Prostate gland (tissue), 2 donors: ENCODE data around the gene RPL22L1. TPM values are rescaled to one million over a fixed set of nuclear protein-coding genes. Genes with fewer than 3 reads are reported as not detected.

Experiments
- DNase-seq: peaks from one replicate; pipeline ENCODE4 v3.0.0-alpha.2; 2019; ENCODE audit warnings: low spot score
- H3K27ac ChIP-seq, 2 donors: fragments of 200-600 bp; sonication (generic); 2 replicates each; pipeline ENCODE4 v1.5.1; 2017 to 2019
- H3K27me3 ChIP-seq: fragments of 200-600 bp; sonication (generic); replicated peaks from 2 replicates; pipeline ENCODE4 v1.5.1; 2019; ENCODE audit not compliant: insufficient read depth
- H3K36me3 ChIP-seq, 2 donors: fragments of 200-600 bp; sonication (generic); 1 replicate in 1 of 2; 2 replicates in 1 of 2; pipeline versions ENCODE4 v1.5.1 to v1.8.1; 2017 to 2019
- H3K4me1 ChIP-seq: fragments of 200-600 bp; sonication (generic); replicated peaks from 2 replicates; pipeline ENCODE4 v1.5.1; 2019
- H3K4me3 ChIP-seq, 2 donors: fragments of 200-600 bp; sonication (generic); 2 replicates each; pipeline ENCODE4 v1.5.1; 2017 to 2019
- H3K9me3 ChIP-seq: fragments of 200-600 bp; sonication (generic); 2 replicates; pipeline ENCODE4 v1.5.1; 2017
- CTCF ChIP-seq, 4 experiments: fragments of 200-600 bp in 2 of 4; fragments of 450-650 bp in 2 of 4; sonication (generic) in 2 of 4; IDR thresholded peaks; 1 replicate in 3 of 4; 2 replicates in 1 of 4; pipeline ENCODE4 v1.5.1; 2016 to 2019; ENCODE audit warnings: antibody characterized with exemption in 4 of 4, mild to moderate bottlenecking in 2 of 4, moderate library complexity in 2 of 4
- POLR2A ChIP-seq: fragments of 450-650 bp; IDR thresholded peaks from one replicate; pipeline ENCODE4 v1.6.1; 2016; ENCODE audit warnings: antibody characterized with exemption, mild to moderate bottlenecking
- POLR2AphosphoS5 ChIP-seq: sonication (generic); formaldehyde crosslinking; IDR thresholded peaks from one replicate; pipeline ENCODE4 v1.6.1; 2017; ENCODE audit warnings: antibody characterized with exemption
- WGBS: methylation state at CpG from one replicate; pipeline ENCODE4 v1.1.5; 2018; 5-methylcytosine and 5-hydroxymethylcytosine counted together
- intact Hi-C: fragments of 100-400 bp; cut with DNase I; formaldehyde crosslinking; loops from one replicate; pipeline ENCODE4 v1.14.2; 2022
- total RNA-seq, 2 donors: library from RNA; depleted of rRNA; stranded (reverse); fragments of >200 nt; gene quantifications; one replicate each; pipeline ENCODE4 v1.1.0, GENCODE V29; 2016

The RPL22L1 gene
- total RNA-seq, 2 donors from 2014 or later = 17.8 to 60.8 TPM

- H3K27me3 ChIP-seq = no peaks in the 10 kb centered on the region
- WGBS = 82% methylated on average over 10 of the region's 10 CpGs
- no peaks in the 10 kb centered on the region for H3K4me1 ChIP-seq
- no peaks in the 10 kb centered on the region for H3K9me3 ChIP-seq
- H3K27ac ChIP-seq = no peak overlapping the region
- intact Hi-C loops = no loop called here
- DNase-seq = no peak
- H3K36me3 ChIP-seq = no peaks in the 10 kb centered on the region
- TF ChIP-seq POLR2A = no peak
- no peak for TF ChIP-seq POLR2AphosphoS5
- TF ChIP-seq CTCF (IDR thresholded peaks at IDR 0.05) = no peak
- no peak overlapping the region for H3K4me3 ChIP-seq
Measured at GRCh38 chr3:170862618-170863374, 7.2 kb downstream of the RPL22L1 start.

- Histone ChIP-seq H3K27ac (no peak overlapping the region), H3K4me1 (no peaks in the 10 kb centered on the region), H3K9me3 (no peaks in the 10 kb centered on the region), H3K36me3 (no peaks in the 10 kb centered on the region), H3K4me3 (no peak overlapping the region), H3K27me3 (no peaks in the 10 kb centered on the region)
- intact Hi-C loops = no loop called here
- 65% methylated on average over 5 of the region's 5 CpGs for WGBS
- DNase-seq = no peak
- TF ChIP-seq POLR2A = no peak
- no peak for TF ChIP-seq POLR2AphosphoS5
- TF ChIP-seq CTCF (IDR thresholded peaks at IDR 0.05) = no peak
Measured at GRCh38 chr3:170858599-170858998, 11.4 kb downstream of the RPL22L1 start.

GRCh38 chr3:170852324-170852723 lies 17.7 kb downstream of the RPL22L1 start:
- H3K27me3 ChIP-seq = no peaks in the 10 kb centered on the region
- no peaks in the 10 kb centered on the region for H3K4me1 ChIP-seq
- no peaks in the 10 kb centered on the region for H3K36me3 ChIP-seq
- no peaks in the 10 kb centered on the region for H3K9me3 ChIP-seq
- no peak overlapping the region for H3K27ac ChIP-seq
- DNase-seq = no peak
- intact Hi-C loops = no loop called here
- WGBS = 49% methylated on average over 4 of the region's 4 CpGs
- no peak for TF ChIP-seq CTCF (IDR thresholded peaks at IDR 0.05)
- no peak for TF ChIP-seq POLR2AphosphoS5
- no peak for TF ChIP-seq POLR2A
- H3K4me3 ChIP-seq = no peak overlapping the region

DNA sequence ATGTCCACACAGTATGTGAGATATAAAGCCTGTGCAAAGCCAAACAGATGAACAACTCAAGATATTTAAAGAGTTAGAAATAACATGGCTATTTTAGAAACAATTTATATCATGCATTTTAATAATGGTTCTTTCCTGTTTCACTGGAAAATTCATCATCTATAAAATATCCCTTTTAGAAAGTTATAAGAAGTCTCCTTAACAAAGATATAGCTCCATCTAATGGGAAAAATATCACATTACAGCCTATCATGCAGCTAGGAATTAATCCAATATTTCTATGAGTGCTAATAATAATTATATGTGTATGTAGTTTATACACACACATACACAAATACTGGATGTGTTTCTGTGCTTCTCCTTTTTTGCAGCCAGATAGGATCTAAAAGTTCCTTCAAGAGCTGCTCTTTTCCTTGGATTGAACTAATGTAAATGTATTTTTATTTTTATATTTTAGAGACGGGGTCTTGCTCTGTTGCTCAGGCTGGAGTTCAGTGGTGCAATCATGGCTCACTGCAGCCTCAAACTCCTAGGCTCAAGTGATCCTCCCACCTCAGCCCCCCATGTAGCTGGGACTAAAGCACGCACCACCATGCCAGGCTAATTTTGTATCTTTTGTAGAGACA lies 21.6 kb downstream of the RPL22L1 start:
- WGBS = 93% methylated on average over 2 of the region's 2 CpGs
- H3K27ac ChIP-seq = no peak overlapping the region
- TF ChIP-seq POLR2AphosphoS5 (no peak), CTCF (IDR thresholded peaks at IDR 0.05) (peak in 2 of 4 experiments; percentile 27 to 42)
- no peaks in the 10 kb centered on the region for H3K36me3 ChIP-seq
- no peaks in the 10 kb centered on the region for H3K27me3 ChIP-seq
- H3K4me3 ChIP-seq = no peak overlapping the region
- DNase-seq = no peak
- no peaks in the 10 kb centered on the region for H3K9me3 ChIP-seq
- intact Hi-C loops = no loop called here
- H3K4me1 ChIP-seq = no peaks in the 10 kb centered on the region

DNA sequence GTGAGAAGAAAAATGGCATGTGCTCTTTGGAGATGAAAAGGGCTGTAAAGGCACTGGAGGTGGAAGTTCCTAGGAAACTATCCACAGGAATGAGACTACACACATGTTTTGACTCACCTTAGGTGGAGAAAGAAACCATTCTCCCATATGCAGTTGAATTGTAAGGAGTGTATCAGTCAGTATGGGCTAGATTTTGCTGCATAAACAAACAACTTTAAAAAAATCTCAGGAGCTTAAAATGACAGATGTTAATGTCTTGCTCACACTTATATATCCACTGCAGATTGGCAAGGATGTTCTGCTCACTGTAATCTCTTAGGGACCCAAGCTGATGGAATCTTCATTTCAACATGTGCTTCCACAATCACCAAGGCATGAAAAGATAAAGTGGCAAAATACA lies 25.6 kb downstream of the RPL22L1 start:
- Histone ChIP-seq H3K27ac (no peak overlapping the region), H3K4me1 (no peaks in the 10 kb centered on the region), H3K36me3 (no peaks in the 10 kb centered on the region), H3K27me3 (no peaks in the 10 kb centered on the region), H3K9me3 (no peaks in the 10 kb centered on the region), H3K4me3 (no peak overlapping the region)
- DNase-seq = no peak
- TF ChIP-seq CTCF (IDR thresholded peaks at IDR 0.05) = no peak
- TF ChIP-seq POLR2A = no peak
- no peak for TF ChIP-seq POLR2AphosphoS5
- intact Hi-C loops = no loop called here
